NCI-H2196 treated with DMSO at 0.1 percent for 48 hours (cell line): Measurements from ENCODE around the gene DPYD.

Experiments
- DNase-seq: peaks from one replicate; lab custom pipeline; 2025; ENCODE audit not compliant: unreplicated experiment; lab: John Stamatoyannopoulos, UW

Gene DPYD

GRCh38 chr1:97114842-97115241 is 806.0 kb downstream of the DPYD start:
- DNase-seq, result no peak

GRCh38 chr1:97112442-97112841 is 808.4 kb downstream of the DPYD start:
- DNase-seq, result no peak

- no peak for DNase-seq
Observed at GRCh38 chr1:97108179-97108578, 812.7 kb downstream of the DPYD start.

DNA sequence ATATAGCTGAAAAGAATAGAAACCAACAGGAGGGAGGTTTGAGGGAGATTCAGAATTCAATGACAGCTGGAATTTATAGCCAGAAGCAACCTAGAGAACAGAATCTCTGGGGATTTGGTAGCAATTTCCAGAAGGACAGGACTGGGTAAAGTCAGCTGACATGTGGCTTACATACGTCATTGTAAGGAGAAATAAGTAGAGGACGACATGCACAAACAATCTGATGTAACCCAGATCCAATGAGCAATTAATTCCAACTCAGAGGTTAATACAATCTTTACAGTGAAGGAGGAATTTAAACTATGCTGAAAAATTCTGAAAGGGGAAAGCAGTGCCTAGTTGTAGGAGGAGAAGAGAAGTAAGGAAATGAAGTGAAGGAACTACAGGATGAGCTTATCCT is 815.3 kb downstream of the DPYD start:
- DNase-seq, result no peak

GRCh38 chr1:97101509-97101908 is 819.3 kb downstream of the DPYD start:
- DNase-seq, result no peak

GRCh38 chr1:97097404-97097925 is 823.4 kb downstream of the DPYD start:
- no peak for DNase-seq

DNA sequence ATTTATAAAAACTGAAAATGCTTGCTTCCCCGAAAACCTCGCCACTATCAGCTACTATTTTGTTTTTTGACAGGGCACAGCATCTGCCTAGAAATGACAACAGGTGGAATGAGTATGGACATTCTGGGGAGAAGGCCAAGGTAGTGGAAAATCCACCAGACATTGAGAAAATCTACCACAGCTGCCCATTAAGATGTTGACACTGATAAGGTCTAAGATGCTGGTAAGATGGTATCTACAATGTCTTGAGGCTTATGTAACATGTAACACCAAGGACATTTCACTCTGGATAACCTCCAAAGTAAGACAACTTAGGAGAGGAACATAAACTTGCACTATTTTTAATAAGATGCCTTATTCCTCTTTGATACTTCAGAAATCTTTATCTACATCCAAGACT is 825.1 kb downstream of the DPYD start:
- DNase-seq, result no peak

GRCh38 chr1:97094247-97094972 is 826.4 kb downstream of the DPYD start:
- no peak for DNase-seq

GRCh38 chr1:97093741-97094140 is 827.1 kb downstream of the DPYD start:
- DNase-seq, result no peak

GRCh38 chr1:97092824-97093223 is 828.0 kb downstream of the DPYD start:
- no peak for DNase-seq

GRCh38 chr1:97091679-97092078 is 829.2 kb downstream of the DPYD start:
- no peak for DNase-seq

GRCh38 chr1:97091263-97091662 is 829.6 kb downstream of the DPYD start:
- no peak for DNase-seq

GRCh38 chr1:97090725-97091124 is 830.1 kb downstream of the DPYD start:
- DNase-seq, result no peak

GRCh38 chr1:97089173-97089572 is 831.7 kb downstream of the DPYD start:
- DNase-seq, result no peak

GRCh38 chr1:97088391-97088790 is 832.4 kb downstream of the DPYD start:
- DNase-seq, result no peak

DNA sequence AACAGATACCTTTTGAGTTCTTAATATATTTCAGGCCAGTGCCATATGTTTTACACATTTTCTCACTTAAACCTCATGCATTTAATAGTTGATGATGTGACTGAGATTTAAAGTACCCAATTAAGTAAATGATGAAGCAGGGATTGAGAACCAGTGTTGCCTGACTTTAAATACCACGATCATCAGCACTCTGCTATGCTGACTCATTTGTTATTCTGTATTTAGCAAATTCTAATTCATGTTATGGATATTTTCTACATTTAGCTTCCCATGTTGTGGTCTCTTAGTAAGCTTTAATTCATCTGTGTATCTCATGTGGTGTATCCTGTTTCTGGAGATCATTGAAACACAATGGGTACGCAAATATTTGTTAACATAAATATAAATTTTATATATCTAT is 836.3 kb downstream of the DPYD start:
- no peak for DNase-seq

GRCh38 chr1:97082160-97082848 is 838.5 kb downstream of the DPYD start:
- no peak for DNase-seq

GRCh38 chr1:97078872-97079271 is 842.0 kb downstream of the DPYD start:
- DNase-seq, result no peak

DNA sequence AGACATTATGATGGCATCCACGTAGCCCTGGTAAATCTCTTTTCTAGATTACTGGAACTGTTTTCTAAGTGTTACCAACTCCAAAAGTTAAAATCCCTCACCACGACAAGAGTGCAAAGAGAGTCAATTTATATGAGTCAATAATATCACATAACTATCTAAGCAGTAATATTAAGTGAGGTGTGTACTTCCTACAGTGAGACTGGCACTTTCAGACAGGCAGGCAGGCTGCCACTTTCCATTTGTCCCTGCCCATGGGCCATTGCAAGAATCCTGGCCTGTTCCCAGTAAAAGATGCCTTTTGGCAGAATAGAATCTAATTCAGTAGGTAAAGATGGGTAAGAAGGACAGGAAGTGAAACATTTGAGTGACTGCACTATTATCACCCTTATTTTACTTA is 843.6 kb downstream of the DPYD start:
- DNase-seq, result no peak

DNA sequence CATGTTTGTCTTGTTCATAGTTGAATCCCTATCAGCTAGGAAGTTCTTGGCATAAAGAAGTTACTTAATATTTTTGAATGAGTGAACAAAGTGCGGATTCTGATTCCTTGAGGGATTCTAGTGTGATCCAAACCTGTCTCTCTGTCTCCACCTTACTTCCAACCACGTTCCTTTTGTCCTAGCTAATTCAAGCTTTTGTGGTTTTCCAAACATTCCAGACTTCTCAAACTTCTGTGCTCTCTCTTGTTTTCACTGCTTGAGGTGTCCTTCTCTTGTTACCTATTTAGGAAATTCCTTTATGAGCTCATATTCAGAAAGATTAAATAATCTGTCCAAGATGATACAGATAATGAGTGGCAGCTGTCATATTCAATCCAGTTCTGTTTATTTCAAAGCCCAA is 846.1 kb downstream of the DPYD start:
- DNase-seq, result no peak

- no peak for DNase-seq
Observed at GRCh38 chr1:97073936-97074335, 846.9 kb downstream of the DPYD start.

- no peak for DNase-seq
Observed at GRCh38 chr1:97073169-97073568, 847.7 kb downstream of the DPYD start.

DNA sequence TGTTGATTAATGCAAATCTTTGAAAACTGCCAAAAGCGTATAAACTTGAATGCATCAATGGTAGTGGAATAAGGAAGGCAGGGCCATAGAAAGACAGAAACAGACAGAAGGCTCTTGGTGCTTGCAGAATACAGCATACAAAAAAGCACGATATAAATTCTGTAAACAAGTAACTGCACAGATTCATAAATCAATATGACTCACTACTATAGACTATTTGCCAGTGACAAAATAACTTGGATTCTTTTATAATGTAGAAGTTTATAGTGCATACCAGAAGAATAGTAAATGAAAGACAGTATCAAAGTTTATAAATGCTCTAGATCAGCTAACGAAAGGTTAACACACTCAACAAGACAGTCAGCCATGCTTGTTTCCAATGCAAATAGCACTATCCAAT is 849.7 kb downstream of the DPYD start:
- no peak for DNase-seq
